SK-N-MC (cell line): ENCODE data around the gene TMEM145.

Experiments used
- EZH2 ChIP-seq: fragments of 200-600 bp; sonication (generic); IDR thresholded peaks from one replicate; pipeline ENCODE4 v1.6.1; 2017; ENCODE audit warnings: antibody characterized with exemption
- POLR2AphosphoS5 ChIP-seq: IDR thresholded peaks from 2 replicates; pipeline ENCODE4 v1.6.1; 2012; ENCODE audit warnings: mild to moderate bottlenecking, low read depth, low read length, borderline replicate concordance

GRCh38 chr19:42281146-42281826 lies 31.8 kb upstream of the TMEM145 start:
- TF ChIP-seq POLR2AphosphoS5 (0 out of 2 replicates have a peak, but pooled peaks have one; percentile 29), EZH2 (no peak)
